ENCODE results near the gene PCBP3.
"Not testable (repeated sequence)": the region's sequence is repeated elsewhere in the genome, so short reads cannot be mapped to it uniquely, and the experiment has no call there.

PCBP3 gene

GRCh38 chr21:45830221-45830640 is 186.7 kb downstream of the PCBP3 start:
- DNase-seq (ENCODE audit: low spot score), result no peak
- TF ChIP-seq CTCF (IDR thresholded peaks at IDR 0.05; ENCODE audit: extremely low read depth, missing control alignments), result no peak

- no peak for TF ChIP-seq CTCF (IDR thresholded peaks at IDR 0.05; ENCODE audit: extremely low read depth, missing control alignments)
Observed at GRCh38 chr21:45830720-45831366, 187.3 kb downstream of the PCBP3 start.

GRCh38 chr21:45831991-45832740 is 188.6 kb downstream of the PCBP3 start:
- no peak for DNase-seq (ENCODE audit: low spot score)
- no peak for TF ChIP-seq CTCF (IDR thresholded peaks at IDR 0.05; ENCODE audit: extremely low read depth, missing control alignments)

More at GRCh38 chr21:45830720-45831366, 187.3 kb downstream of the PCBP3 start:
- DNase-seq (ENCODE audit: low spot score), result no peak

- not testable (repeated sequence) for DNase-seq (ENCODE audit: low spot score)
Observed at GRCh38 chr21:45832741-45833235, 189.3 kb downstream of the PCBP3 start.

GRCh38 chr21:45833414-45833813 is 189.9 kb downstream of the PCBP3 start:
- TF ChIP-seq CTCF (IDR thresholded peaks at IDR 0.05; ENCODE audit: extremely low read depth, missing control alignments), result no peak
- no peak for DNase-seq (ENCODE audit: low spot score)

- no peak for DNase-seq (ENCODE audit: low spot score)
- TF ChIP-seq CTCF (IDR thresholded peaks at IDR 0.05; ENCODE audit: extremely low read depth, missing control alignments), result no peak
Observed at GRCh38 chr21:45834026-45834715, 190.6 kb downstream of the PCBP3 start.

- DNase-seq (ENCODE audit: low spot score), result no peak
- TF ChIP-seq CTCF (IDR thresholded peaks at IDR 0.05; ENCODE audit: extremely low read depth, missing control alignments), result no peak
Observed at GRCh38 chr21:45834821-45835293, 191.3 kb downstream of the PCBP3 start.
